ENCODE results near the gene KLHDC8A. TPM values are rescaled to one million over a fixed set of nuclear protein-coding genes. Genes with fewer than 3 reads are reported as not detected.
A peak's percentile ranks its signal among the peaks of the same experiment; 100 is the strongest.

The KLHDC8A gene
- total and polyA plus RNA-seq, 2 of the 13 experiments (the other 11 are each of a cell fraction or from before 2014, with no cell fraction given), result not detected

DNA sequence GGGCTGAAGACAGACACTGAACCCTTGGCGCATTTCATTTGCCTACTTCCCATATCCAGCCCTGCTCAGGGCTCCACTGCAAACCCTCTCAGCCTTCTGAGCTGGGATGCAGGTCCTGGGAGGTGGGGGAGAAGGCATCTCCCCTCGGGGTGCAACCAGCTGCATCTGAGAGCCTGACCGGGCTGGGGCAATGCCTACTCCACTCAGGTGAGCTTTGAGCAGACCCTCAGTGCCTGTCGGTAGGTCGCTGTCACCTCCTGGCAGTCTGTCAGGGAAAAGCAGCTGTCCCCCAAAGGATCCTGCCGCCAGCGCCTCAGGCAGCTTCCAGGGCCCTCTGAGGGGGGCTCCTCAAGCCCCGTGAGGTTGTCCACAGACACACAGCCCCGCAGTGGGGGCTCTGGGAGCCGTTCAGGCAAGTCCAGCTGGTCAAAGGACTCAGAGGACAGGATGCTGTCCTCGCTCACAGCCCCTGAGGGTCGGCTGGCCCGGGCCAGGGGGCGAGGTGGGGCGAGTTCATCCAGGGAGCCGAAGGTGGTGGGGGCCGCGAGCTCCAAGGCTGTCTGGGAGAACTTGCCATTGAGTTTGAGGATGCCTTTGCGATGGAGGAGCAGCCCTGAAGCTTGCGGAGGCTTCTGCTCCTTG lies 53.4 kb downstream of the KLHDC8A start:
- Histone ChIP-seq H3K9me3 (ENCODE audit: low read length) (no peaks in the 10 kb centered on the region), H3K4me1 (ENCODE audit: insufficient read depth, low read length) (peaks cover 36% of the 10 kb centered on the region), H3K4me3 (replicated peaks in 1 of 3; ENCODE audit: insufficient read depth in 1 of 3, low read depth in 2 of 3, low read length in 3 of 3) (no peak overlapping the region), H3K36me3 (replicated peaks in 1 of 2; ENCODE audit: control insufficient read depth in 1 of 2, insufficient read depth in 2 of 2, low read length in 2 of 2) (peaks cover 18 to 33% of the 10 kb centered on the region in 2 experiments; a peak in 4 of 5 replicates), H3K79me2 (ENCODE audit: insufficient read depth, low read length) (no peaks in the 10 kb centered on the region), H3K9ac (ENCODE audit: insufficient read depth, low read depth, low read length) (no peak overlapping the region), H3K27ac (ENCODE audit: extremely low read length, insufficient read depth, low read length) (no peak overlapping the region), H3K4me2 (ENCODE audit: low read depth, low read length) (no peak overlapping the region), H3K27me3 (ENCODE audit: control insufficient read depth in 1 of 2, insufficient read depth in 2 of 2, low read length in 2 of 2) (no peaks in the 10 kb centered on the region), H4K20me1 (ENCODE audit: insufficient read depth, low read length) (no peaks in the 10 kb centered on the region), H2AFZ (ENCODE audit: low read length) (no peak overlapping the region)
- POLR2A ChIA-PET, result interaction anchor here (1.0 to 1.2 kb wide), 2 partner anchors 9 to 16 kb away, joined by 3 to 6 read pairs; no protein-coding TSS in a partner anchor
- in situ Hi-C loops (cut with HindIII; ENCODE audit: extremely low pct_ligation_motif_present, low pct_unique_long_range_greater_than_20kb) (no loop called here), intact Hi-C loops (cut with micrococcal nuclease; ENCODE audit: unreplicated experiment) (no loop called here)
- DNase-seq (ENCODE audit: low spot score) (no peak), ATAC-seq (no peak), FAIRE-seq (no peak)
- no peak for TF ChIP-seq ATF4 (CRISPR knock-in tag; IDR thresholded peaks at IDR 0.05)
- CTCF ChIA-PET (ENCODE audit: low intra/inter-chr PET ratio, low total read pairs), result no interaction called here
- no TSS peak for BruUV-seq (replicated peaks)
- WGBS (ENCODE audit: low lambda C conversion rate), result 94% methylated on average over 9 of the region's 20 CpGs

- CTCF ChIA-PET (ENCODE audit: low intra/inter-chr PET ratio, low total read pairs), result interaction anchor here (1.0 kb wide), 1 partner anchor 29 kb away, joined by 5 read pairs; no protein-coding TSS in a partner anchor
- Histone ChIP-seq H4K20me1 (ENCODE audit: insufficient read depth, low read length) (no peaks in the 10 kb centered on the region), H3K9me3 (ENCODE audit: low read length) (no peaks in the 10 kb centered on the region), H3K9ac (ENCODE audit: insufficient read depth, low read depth, low read length) (peak overlapping the region; percentile 37), H3K4me1 (ENCODE audit: insufficient read depth, low read length) (peaks cover 47% of the 10 kb centered on the region), H3K4me2 (ENCODE audit: low read depth, low read length) (peak overlapping the region; percentile 71), H2AFZ (ENCODE audit: low read length) (no peak overlapping the region), H3K27ac (ENCODE audit: extremely low read length, insufficient read depth, low read length) (peak overlapping the region; percentile 74), H3K27me3 (ENCODE audit: control insufficient read depth in 1 of 2, insufficient read depth in 2 of 2, low read length in 2 of 2) (no peaks in the 10 kb centered on the region), H3K36me3 (replicated peaks in 1 of 2; ENCODE audit: control insufficient read depth in 1 of 2, insufficient read depth in 2 of 2, low read length in 2 of 2) (peaks cover 12 to 21% of the 10 kb centered on the region in 2 experiments; a peak in 4 of 5 replicates), H3K4me3 (replicated peaks in 1 of 3; ENCODE audit: insufficient read depth in 1 of 3, low read depth in 2 of 3, low read length in 3 of 3) (peak overlapping the region in 1 of 3 experiments; percentile 59; a peak in 3 of 6 replicates), H3K79me2 (ENCODE audit: insufficient read depth, low read length) (no peaks in the 10 kb centered on the region)
- FAIRE-seq (no peak), DNase-seq (ENCODE audit: low spot score) (no peak), ATAC-seq (peak; percentile 19)
- in situ Hi-C loops (cut with HindIII; ENCODE audit: extremely low pct_ligation_motif_present, low pct_unique_long_range_greater_than_20kb) (no loop called here), intact Hi-C loops (cut with micrococcal nuclease; ENCODE audit: unreplicated experiment) (loop anchor here (1.0 kb wide), 1 partner anchor 14 kb away; no protein-coding TSS in a partner anchor)
- no TSS peak for BruUV-seq (replicated peaks)
- whole genome bisulfite sequencing (ENCODE audit: low lambda C conversion rate), result 55% methylated on average over 6 of the region's 6 CpGs
- TF ChIP-seq ZNF724P (CRISPR knock-in tag; IDR thresholded peaks at IDR 0.05; ENCODE audit: borderline replicate concordance), result no peak
- no peak; the same call in 1 of the 2 replicates for TF ChIP-seq DMAP1 (CRISPR knock-in tag; IDR thresholded peaks at IDR 0.05)
- TF ChIP-seq, protein P1, sequence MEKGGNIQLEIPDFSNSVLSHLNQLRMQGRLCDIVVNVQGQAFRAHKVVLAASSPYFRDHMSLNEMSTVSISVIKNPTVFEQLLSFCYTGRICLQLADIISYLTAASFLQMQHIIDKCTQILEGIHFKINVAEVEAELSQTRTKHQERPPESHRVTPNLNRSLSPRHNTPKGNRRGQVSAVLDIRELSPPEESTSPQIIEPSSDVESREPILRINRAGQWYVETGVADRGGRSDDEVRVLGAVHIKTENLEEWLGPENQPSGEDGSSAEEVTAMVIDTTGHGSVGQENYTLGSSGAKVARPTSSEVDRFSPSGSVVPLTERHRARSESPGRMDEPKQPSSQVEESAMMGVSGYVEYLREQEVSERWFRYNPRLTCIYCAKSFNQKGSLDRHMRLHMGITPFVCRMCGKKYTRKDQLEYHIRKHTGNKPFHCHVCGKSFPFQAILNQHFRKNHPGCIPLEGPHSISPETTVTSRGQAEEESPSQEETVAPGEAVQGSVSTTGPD (CRISPR knock-in tag; IDR thresholded peaks at IDR 0.05), result no peak
- 0 out of 2 replicates have a peak, but pooled peaks have one; percentile 1 for TF ChIP-seq TFE3 (CRISPR knock-in tag; IDR thresholded peaks at IDR 0.05)
- TF ChIP-seq ZSCAN9 (CRISPR knock-in tag; IDR thresholded peaks at IDR 0.05; ENCODE audit: borderline replicate concordance), result 0 out of 2 replicates have a peak, but pooled peaks have one; percentile 38
- POLR2A ChIA-PET, result interaction anchor here (1.0 to 1.9 kb wide), 7 partner anchors 12 to 330 kb away, joined by 3 to 46 read pairs (median 3); partner anchors contain the start of genes ELK4 and NUAK2
These were observed 54.7 kb downstream of the KLHDC8A start for GRCh38 chr1:205301842-205302588.

All from HepG2 (cell line).